Smooth muscle cell (in vitro differentiated cells): ENCODE results near the gene DNAJB11. TPM values are rescaled to one million over a fixed set of nuclear protein-coding genes. Genes with fewer than 3 reads are reported as not detected.

Source experiments
- DNase-seq: peaks from one replicate; lab custom pipeline; 2025; ENCODE audit not compliant: unreplicated experiment; lab: John Stamatoyannopoulos, UW
- H2AFZ ChIP-seq: fragments of 200-600 bp; sonication (generic); 2 replicates; pipeline ENCODE4 v1.6.0; 2016; ENCODE audit warnings: antibody characterized with exemption, low read depth, mild to moderate bottlenecking
- H3F3A ChIP-seq: fragments of 200-600 bp; sonication (generic); 2 replicates; pipeline ENCODE4 v1.6.0; 2017; ENCODE audit warnings: antibody characterized with exemption, low read depth
- H3K27ac ChIP-seq: fragments of 200-600 bp; sonication (generic); 2 replicates; pipeline ENCODE4 v1.5.1; 2016; ENCODE audit warnings: low read depth, mild to moderate bottlenecking
- H3K27me3 ChIP-seq: fragments of 200-600 bp; sonication (generic); 2 replicates; pipeline ENCODE4 v1.6.1; 2016; ENCODE audit warnings: low read depth, mild to moderate bottlenecking
- H3K36me3 ChIP-seq: fragments of 200-600 bp; sonication (generic); 2 replicates; pipeline ENCODE4 v1.5.1; 2016; ENCODE audit warnings: low read depth
- H3K4me1 ChIP-seq: fragments of 200-600 bp; sonication (generic); 2 replicates; pipeline ENCODE4 v1.5.1; 2016; ENCODE audit warnings: low read depth
- H3K4me2 ChIP-seq: fragments of 200-600 bp; sonication (generic); 2 replicates; pipeline ENCODE4 v1.6.0; 2016; ENCODE audit warnings: mild to moderate bottlenecking
- H3K4me3 ChIP-seq: fragments of 200-600 bp; sonication (generic); 2 replicates; pipeline ENCODE4 v1.5.1; 2016; ENCODE audit warnings: mild to moderate bottlenecking
- H3K79me2 ChIP-seq: fragments of 200-600 bp; sonication (generic); 2 replicates; pipeline ENCODE4 v1.6.0; 2016; ENCODE audit warnings: low read depth, mild to moderate bottlenecking
- H3K9ac ChIP-seq: fragments of 200-600 bp; sonication (generic); 2 replicates; pipeline ENCODE4 v1.6.0; 2016; ENCODE audit warnings: low read depth
- H3K9me3 ChIP-seq: fragments of 200-600 bp; sonication (generic); replicated peaks from 2 replicates; pipeline ENCODE4 v1.5.1; 2016; ENCODE audit warnings: low read depth
- H4K20me1 ChIP-seq: fragments of 200-600 bp; sonication (generic); 2 replicates; pipeline ENCODE4 v1.6.0; 2016; ENCODE audit warnings: low read depth
- WGBS: methylation state at CpG from one replicate; pipeline ENCODE4 v1.1.7; 2016; ENCODE audit warnings: low lambda C conversion rate; 5-methylcytosine and 5-hydroxymethylcytosine counted together
- polyA plus RNA-seq: library from polyadenylated mRNA; unstranded; fragments of >200 nt; fragmentation: Nextera tagmentation; extraction: Ambion mirVana; gene quantifications from 2 replicates; pipeline ENCODE4 v1.2.1, GENCODE V29; 2016
- total RNA-seq: library from RNA; depleted of rRNA; stranded (reverse); fragments of >200 nt; gene quantifications from 2 replicates; pipeline ENCODE4 v1.2.3, GENCODE V29; 2014
- TF ChIP-seq, protein P1 (sequence below): fragments of 200-600 bp; sonication (generic); IDR thresholded peaks from 2 replicates; pipeline ENCODE4 v1.5.1; 2017; ENCODE audit warnings: borderline replicate concordance, mild to moderate bottlenecking, antibody characterized with exemption; ENCODE audit not compliant: insufficient read depth, poor library complexity, severe bottlenecking

DNAJB11 gene
- total and polyA plus RNA-seq, 2 experiments from 2014 or later, result 103 to 136 TPM

DNA sequence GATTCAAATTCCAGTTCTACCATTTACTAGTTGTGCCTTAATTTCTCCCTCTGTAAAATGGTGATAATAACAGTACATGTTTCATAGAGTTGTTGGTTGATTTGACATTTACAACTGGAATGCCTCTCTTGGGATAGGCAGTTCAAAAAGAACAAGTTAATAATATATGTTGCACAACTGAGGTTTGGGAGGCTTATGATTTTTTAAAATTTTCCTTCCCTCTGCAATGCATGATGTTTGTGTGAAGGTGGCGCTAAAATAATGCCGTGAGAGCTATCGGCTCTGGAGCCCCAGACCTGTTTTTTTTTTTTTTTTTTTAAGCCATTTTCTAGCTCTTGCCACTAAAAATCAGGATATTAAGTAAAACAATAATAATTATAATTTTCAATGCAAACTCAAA, 18.6 kb downstream of the DNAJB11 start:
- Histone ChIP-seq H2AFZ (no peak overlapping the region), H3K36me3 (peaks cover 9% of the 10 kb centered on the region), H3K4me2 (peak overlapping the region; percentile 35), H3K79me2 (no peaks in the 10 kb centered on the region), H3F3A (no peaks in the 10 kb centered on the region), H3K27me3 (no peaks in the 10 kb centered on the region), H4K20me1 (no peaks in the 10 kb centered on the region), H3K4me3 (no peak overlapping the region), H3K9ac (peak overlapping the region; percentile 5), H3K9me3 (no peaks in the 10 kb centered on the region), H3K4me1 (no peaks in the 10 kb centered on the region), H3K27ac (peak overlapping the region; percentile 77)
- WGBS, result 62% methylated on average over 3 of the region's 3 CpGs
- DNase-seq, result no peak
- TF ChIP-seq, protein P1, sequence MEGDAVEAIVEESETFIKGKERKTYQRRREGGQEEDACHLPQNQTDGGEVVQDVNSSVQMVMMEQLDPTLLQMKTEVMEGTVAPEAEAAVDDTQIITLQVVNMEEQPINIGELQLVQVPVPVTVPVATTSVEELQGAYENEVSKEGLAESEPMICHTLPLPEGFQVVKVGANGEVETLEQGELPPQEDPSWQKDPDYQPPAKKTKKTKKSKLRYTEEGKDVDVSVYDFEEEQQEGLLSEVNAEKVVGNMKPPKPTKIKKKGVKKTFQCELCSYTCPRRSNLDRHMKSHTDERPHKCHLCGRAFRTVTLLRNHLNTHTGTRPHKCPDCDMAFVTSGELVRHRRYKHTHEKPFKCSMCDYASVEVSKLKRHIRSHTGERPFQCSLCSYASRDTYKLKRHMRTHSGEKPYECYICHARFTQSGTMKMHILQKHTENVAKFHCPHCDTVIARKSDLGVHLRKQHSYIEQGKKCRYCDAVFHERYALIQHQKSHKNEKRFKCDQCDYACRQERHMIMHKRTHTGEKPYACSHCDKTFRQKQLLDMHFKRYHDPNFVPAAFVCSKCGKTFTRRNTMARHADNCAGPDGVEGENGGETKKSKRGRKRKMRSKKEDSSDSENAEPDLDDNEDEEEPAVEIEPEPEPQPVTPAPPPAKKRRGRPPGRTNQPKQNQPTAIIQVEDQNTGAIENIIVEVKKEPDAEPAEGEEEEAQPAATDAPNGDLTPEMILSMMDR, result peak; percentile 21

DNA sequence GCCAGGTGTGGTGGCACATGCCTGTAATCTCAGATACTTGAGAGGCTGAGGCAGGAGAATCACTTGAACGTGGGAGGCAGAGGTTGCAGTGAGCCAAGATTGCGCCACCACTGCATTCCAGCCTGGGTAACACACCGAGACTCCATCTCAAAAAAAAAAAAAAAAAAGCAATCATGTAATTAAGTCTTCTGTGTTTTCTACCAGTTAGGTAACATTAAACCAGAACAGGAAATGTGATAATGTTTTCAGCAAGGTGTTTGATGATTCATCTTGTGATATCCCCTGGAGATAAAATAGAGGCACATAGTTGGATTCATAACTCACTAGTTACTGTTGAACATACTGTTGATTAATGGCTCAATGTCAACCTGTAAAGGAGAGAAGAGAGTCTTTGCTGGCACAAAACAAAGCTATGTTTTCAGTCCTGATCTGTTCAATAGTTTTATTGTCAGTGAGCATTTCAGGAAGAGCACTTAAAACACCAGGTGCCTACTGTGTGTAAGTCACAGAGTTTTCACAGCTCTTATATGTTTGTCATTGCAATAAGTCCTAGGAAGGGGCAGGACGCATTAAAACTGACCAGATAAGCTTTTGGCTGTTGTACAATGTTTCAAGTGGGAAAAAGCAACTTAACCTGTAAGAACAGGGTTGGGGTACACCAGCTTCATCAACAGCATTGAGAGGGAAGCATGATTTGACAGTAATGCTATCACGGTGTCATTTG, 19.5 kb downstream of the DNAJB11 start:
- H3K9ac ChIP-seq, result no peak overlapping the region
- no peak overlapping the region for H2AFZ ChIP-seq
- H3K79me2 ChIP-seq, result no peaks in the 10 kb centered on the region
- no peaks in the 10 kb centered on the region for H3F3A ChIP-seq
- no peak overlapping the region for H3K27ac ChIP-seq
- H3K36me3 ChIP-seq, result peaks cover 7% of the 10 kb centered on the region
- no peaks in the 10 kb centered on the region for H4K20me1 ChIP-seq
- H3K4me3 ChIP-seq, result no peak overlapping the region
- H3K27me3 ChIP-seq, result no peaks in the 10 kb centered on the region
- WGBS, result 76% methylated on average over 5 of the region's 5 CpGs
- TF ChIP-seq, protein P1, result no peak
- H3K4me2 ChIP-seq, result no peak overlapping the region
- H3K4me1 ChIP-seq, result no peaks in the 10 kb centered on the region
- H3K9me3 ChIP-seq, result no peaks in the 10 kb centered on the region
- DNase-seq, result no peak

DNA sequence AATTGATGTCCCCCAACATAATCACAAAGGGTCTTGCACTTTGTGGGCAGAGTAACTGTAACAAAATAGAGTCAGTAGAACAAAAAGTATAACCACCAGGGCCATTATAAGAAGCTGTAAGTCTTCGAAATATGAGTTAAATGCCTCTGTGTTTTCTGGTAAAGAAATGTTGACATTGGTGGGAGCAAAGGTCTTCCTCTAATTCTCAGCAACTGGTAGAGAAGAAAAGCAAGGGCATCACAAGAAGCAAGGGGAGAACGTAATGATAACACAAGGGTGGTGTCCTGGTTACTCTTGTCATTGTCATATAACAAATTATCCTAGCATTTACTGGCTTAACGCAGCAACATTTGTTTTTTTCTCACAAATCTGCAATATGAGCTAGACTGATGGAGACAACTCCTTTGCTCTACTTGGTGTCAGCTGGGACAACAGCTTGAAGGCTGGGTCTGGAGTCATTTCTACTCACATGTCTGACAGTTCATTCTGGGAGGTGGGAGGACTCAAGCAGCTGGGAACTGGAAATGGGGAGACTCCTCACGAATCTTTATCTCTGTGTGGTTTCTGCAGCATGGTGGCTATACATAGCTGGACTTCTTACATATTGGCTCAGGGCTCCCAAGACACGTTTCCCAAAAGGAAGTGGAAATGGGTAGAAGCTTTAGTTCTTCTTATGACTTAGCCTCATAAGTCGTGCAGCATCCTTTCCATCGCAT, 20.2 kb downstream of the DNAJB11 start:
- Histone ChIP-seq H3K4me1 (no peaks in the 10 kb centered on the region), H3K27me3 (no peaks in the 10 kb centered on the region), H3K4me2 (no peak overlapping the region), H3K4me3 (no peak overlapping the region), H3K9me3 (no peaks in the 10 kb centered on the region), H3F3A (no peaks in the 10 kb centered on the region), H3K36me3 (peaks cover 3% of the 10 kb centered on the region), H3K79me2 (no peaks in the 10 kb centered on the region), H2AFZ (no peak overlapping the region), H3K27ac (no peak overlapping the region), H4K20me1 (no peaks in the 10 kb centered on the region), H3K9ac (no peak overlapping the region)
- no peak for DNase-seq
- 83% methylated on average over 7 of the region's 7 CpGs for WGBS
- TF ChIP-seq, protein P1, result no peak

DNA sequence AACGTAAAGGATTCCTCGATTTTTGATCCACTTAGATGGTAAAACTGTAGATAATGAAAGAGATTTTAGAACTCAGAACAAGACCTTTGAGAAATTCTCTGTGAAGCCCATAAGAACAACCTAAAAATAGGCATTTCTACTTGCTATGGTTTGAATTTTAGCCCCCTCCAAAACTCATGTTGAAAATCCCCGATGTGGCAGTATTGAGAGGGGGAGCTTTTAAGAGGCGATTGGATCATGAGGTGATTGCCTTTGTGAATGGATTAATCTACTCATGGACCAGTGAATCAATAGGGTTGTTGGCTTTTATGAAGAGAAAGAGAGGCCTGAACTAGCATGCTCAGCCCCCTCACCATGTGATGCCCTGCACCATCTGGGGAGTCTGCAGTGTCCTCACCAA, 22.2 kb downstream of the DNAJB11 start:
- TF ChIP-seq, protein P1, result no peak
- WGBS, result 91% methylated on average over 4 of the region's 4 CpGs
- no peaks in the 10 kb centered on the region for H3F3A ChIP-seq
- H3K9ac ChIP-seq, result no peak overlapping the region
- DNase-seq, result no peak
- H3K4me3 ChIP-seq, result no peak overlapping the region
- no peaks in the 10 kb centered on the region for H3K79me2 ChIP-seq
- no peaks in the 10 kb centered on the region for H3K36me3 ChIP-seq
- H4K20me1 ChIP-seq, result no peaks in the 10 kb centered on the region
- no peak overlapping the region for H2AFZ ChIP-seq
- no peak overlapping the region for H3K27ac ChIP-seq
- H3K27me3 ChIP-seq, result no peaks in the 10 kb centered on the region
- no peaks in the 10 kb centered on the region for H3K4me1 ChIP-seq
- H3K9me3 ChIP-seq, result no peaks in the 10 kb centered on the region
- no peak overlapping the region for H3K4me2 ChIP-seq
